Fibroblast of villous mesenchyme (primary cell): ENCODE measurements around the gene CAPN2. TPM values are rescaled to one million over a fixed set of nuclear protein-coding genes. Genes with fewer than 3 reads are reported as not detected.

ENCODE experiments used
- DNase-seq: peaks from one replicate; pipeline ENCODE4 v3.0.0-alpha.2; 2010; ENCODE audit warnings: low read depth
- H3K4me3 ChIP-seq: 2 replicates; pipeline ENCODE4 v1.5.1; 2011; ENCODE audit warnings: low read depth, mild to moderate bottlenecking, low read length
- CTCF ChIP-seq: IDR thresholded peaks from 2 replicates; pipeline ENCODE4 v1.5.1; 2012; ENCODE audit warnings: low read depth, mild to moderate bottlenecking, low read length; ENCODE audit not compliant: insufficient read depth
- total RNA-seq: library from RNA; depleted of rRNA; stranded (reverse); fragments of >200 nt; gene quantifications from 2 replicates; pipeline ENCODE4 v1.2.3, GENCODE V29; 2012

The CAPN2 gene
- total RNA-seq, 1 donor, result 512 TPM

GRCh38 chr1:223780318-223780717 lies 68.0 kb downstream of the CAPN2 start:
- no peak overlapping the region for H3K4me3 ChIP-seq
- no peak for DNase-seq
- no peak for TF ChIP-seq CTCF

DNA sequence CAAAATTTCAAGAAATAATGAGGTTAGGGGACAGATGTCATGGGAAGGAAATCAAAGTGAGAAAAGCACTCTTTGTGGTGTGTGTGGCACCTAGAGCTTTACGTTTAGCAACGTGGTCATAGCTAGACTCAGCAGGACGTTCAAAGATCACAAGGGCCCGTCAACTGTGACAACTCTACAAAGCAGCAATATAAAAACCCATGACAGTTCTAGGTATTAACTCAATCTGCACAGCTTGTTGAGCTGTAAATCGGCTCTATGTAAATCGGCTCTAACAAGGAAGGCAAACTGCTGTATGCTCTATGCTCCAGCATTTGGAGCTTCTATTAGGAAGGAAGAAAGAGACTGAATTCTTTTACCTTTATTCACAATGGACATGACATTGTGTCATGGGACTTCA lies 68.6 kb downstream of the CAPN2 start:
- no peak for TF ChIP-seq CTCF
- DNase-seq, result no peak
- no peak overlapping the region for H3K4me3 ChIP-seq

GRCh38 chr1:223783676-223784075 lies 71.3 kb downstream of the CAPN2 start:
- TF ChIP-seq CTCF, result no peak
- no peak for DNase-seq
- H3K4me3 ChIP-seq, result no peak overlapping the region

DNA sequence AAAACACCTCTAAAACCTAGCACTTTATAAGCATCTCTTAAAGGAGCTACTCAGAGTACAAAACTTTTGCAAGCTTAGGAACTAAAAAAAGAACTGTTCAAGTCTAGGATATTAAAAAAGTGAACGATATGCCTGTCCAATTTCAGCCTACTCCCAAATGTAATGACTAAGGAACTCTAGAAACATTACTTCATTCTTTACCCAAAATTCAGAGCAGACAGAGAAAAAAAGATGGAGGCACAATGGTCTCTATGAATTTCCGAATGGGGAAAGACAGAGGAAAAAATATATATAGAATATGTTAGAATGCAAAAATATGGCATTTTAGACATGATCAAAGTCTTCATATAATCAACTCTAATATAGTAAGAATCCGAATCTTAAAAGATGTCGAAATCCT lies 72.2 kb downstream of the CAPN2 start:
- no peak overlapping the region for H3K4me3 ChIP-seq
- TF ChIP-seq CTCF, result no peak
- DNase-seq, result no peak

GRCh38 chr1:223785808-223786207 lies 73.5 kb downstream of the CAPN2 start:
- no peak for TF ChIP-seq CTCF
- peak; percentile 30 for DNase-seq
- H3K4me3 ChIP-seq, result no peak overlapping the region

DNA sequence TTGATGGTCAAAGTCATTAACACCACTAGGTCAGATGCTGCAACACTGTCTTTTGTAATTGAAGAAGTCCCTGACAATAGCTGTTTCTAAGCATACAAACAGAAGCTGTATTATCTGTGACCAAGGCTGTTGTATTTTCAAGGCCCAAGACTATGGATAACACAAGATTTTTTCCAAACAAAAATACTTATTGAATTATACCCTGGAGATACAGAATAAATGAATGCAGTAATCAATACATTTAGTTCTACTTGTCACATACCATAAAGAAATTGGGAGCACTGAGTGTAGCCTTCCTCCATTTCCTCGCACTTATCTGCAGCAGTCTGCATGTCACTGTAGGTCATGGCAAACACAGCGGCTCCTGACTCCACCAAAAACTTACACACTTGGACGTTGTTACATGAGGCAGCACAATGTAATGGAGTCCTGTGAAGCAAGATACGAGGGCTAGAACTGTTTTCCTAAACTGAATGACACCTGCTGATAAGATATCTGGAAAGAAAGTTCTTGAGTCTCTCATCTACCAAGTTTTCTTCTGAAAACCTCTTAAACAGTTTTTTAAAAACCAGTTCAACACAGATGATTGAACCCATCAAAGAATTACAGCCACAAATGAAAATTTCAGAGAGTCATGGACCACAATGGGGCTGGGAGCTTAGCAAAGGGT lies 76.5 kb downstream of the CAPN2 start:
- no peak overlapping the region for H3K4me3 ChIP-seq
- no peak for DNase-seq
- no peak for TF ChIP-seq CTCF

GRCh38 chr1:223792046-223792445 lies 79.7 kb downstream of the CAPN2 start:
- no peak overlapping the region for H3K4me3 ChIP-seq
- TF ChIP-seq CTCF, result no peak
- no peak for DNase-seq
